GM19395 (cell line): ENCODE data around the gene PLB1.

Experiments
- ATAC-seq: cut with Tn5 transposase; IDR thresholded peaks from one replicate; pipeline ENCODE4 v1.9.1; 2021; ENCODE audit warnings: mild to moderate bottlenecking, moderate library complexity; ENCODE audit not compliant: unreplicated experiment

PLB1 gene

DNA sequence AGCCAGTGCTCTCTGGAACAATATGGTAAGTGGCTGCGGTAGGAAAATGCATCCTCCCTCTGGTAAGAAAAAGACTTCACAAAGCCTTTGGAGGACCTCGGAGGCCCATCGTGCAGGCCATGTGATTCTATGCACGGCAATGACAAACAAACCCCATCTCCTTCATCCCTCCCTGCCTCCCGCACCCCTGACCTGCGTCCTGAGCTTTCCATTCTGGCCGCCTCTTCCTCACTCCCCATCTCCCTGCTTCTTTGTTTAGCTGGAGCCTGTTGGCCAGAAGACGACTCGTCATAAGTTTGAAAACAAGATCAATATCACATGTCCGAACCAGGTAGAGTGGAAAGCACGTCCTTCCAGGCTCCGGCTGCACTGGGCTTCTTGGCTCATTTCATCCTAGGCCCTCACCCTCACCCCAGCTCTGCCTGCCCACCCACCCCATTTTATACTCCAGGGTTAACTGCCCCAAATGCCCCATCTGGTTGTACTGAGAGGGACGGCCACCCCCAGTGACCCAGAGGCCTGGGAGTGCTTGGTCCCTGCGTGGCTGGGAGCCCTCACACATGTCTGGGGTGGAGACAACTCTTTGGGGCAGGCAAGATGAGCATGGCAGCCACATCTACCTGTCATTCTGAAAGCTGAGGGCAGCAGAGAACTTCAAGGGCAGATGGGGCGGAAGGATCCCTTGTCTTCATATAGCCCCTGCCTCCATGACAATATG, 94.0 kb downstream of the PLB1 start:
- ATAC-seq, result no peak

DNA sequence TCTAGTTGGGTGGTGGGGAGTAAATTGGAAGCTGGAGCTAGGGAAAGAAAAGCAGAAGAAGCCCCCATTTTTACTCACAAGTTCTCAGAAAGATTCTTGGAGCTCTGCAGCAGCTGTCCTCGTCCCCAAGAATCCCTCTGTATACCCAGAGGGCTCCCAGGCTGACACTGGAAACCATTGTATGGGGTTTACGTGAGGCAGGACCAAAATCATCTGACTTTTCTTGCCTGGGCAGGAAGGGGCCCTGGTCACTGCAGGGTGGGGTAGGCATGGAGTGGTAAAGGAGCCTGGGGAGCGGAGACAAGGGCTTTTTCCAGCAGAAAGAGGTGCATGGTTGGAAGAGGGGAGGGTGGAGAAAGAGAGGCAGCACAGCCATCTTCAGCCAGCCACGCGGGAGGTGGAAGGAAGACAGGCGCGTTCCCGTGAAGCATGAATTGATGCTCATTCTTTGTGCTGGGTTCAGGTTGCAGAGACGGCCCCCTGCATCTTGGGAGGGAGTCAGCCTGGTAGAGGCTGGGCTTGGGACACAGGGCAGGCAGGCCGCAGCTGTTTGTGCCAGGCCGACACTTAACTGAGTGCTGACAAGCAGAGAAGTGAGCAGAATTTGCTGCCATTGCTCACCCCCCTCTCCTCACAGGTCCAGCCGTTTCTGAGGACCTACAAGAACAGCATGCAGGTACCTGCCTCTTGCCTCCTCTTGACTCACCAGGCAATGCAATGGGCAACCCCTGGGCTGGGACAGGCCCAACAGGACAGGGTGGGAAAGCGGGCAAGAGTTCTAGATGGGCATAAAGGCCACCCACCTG, 94.8 kb downstream of the PLB1 start:
- no peak for ATAC-seq

DNA sequence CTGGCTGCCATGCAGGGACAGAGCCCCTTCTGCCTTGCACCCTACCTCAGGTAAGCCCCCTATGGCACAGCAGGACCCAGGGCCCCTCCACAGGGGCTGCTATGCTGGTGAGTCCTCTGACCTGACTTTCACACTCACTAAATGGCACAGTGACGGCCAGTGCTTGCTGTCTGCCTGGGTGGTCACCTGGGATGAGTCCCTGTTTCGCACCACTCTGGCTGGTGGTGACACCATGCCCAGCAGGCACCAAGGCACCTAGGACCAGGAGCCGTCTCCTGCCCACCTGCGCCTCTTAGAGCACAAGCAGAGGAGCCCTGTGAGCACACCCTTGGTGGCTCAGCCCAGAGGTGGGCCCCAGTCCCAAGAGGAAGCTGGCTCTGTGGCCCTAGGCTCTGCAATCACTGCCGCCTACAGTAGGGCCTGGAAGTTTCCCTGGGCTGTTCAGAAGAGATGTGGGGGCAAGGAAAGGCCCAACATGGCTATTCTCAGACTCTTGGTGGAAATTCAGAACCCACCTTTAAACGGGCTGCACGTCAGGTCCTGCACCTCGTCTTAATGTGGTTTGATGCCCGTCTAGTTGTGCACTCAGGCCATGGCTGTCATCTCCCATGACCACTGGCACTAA, 96.0 kb downstream of the PLB1 start:
- no peak for ATAC-seq

DNA sequence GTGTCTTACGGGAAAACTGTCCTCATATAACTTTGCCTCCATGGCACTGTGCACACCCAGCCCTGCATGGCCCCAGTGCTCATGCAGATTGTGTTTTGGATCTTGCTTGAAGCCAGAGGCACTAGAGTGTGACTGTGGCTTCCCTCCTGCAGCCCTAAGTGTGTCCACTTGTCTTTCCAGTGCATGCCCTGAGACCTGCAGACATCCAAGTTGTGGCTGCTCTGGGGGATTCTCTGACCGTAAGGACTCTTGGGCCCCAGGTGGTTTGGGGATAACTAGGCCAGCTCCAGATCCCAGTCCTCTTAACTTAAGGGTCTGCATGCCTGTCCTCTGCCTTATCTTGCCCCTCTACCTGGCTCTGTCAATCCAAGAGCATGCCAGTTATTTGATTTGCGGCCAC, 96.6 kb downstream of the PLB1 start:
- ATAC-seq, result no peak

DNA sequence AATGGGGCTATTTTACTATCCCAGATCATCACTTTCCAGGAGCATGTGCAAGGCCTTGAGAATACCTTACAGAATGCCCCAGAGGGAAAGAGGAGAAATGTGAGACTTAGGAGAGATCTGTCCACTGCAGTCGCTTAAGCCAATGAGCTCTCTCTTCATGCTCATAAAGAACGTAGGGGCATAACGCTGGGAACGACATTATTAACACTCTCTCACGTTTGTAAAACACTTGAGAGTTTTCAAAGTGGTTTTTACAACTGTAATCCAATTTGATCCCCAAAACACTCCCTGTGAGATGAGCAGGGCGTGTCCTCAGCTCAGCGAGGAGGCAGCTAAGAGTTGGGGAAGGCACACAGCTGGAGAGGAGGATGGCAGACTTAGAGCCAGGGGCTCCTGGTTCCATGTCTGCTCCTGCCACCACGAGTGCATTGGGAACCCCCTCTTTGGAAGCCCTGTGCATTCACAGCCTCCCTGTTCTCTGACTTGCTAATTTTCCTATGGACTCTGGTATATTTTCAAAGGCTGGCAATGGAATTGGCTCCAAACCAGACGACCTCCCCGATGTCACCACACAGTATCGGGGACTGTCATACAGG, 97.4 kb downstream of the PLB1 start:
- ATAC-seq, result no peak

DNA sequence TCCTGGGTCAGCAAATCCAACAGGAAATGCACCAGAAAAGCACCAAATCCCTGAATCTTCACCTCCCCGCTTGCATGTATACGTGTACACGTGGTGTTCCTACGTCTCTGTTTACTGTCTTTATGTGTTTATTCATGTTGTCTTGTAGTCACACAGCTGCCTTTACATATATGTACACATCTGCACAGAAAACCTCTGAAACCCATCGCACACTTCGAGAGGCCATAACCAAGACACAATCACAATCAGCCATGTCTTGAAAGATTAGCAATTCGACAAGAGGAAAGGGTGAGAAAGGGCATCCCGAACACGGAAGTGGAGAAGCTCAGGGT, 98.1 kb downstream of the PLB1 start:
- peak; percentile 27 for ATAC-seq

DNA sequence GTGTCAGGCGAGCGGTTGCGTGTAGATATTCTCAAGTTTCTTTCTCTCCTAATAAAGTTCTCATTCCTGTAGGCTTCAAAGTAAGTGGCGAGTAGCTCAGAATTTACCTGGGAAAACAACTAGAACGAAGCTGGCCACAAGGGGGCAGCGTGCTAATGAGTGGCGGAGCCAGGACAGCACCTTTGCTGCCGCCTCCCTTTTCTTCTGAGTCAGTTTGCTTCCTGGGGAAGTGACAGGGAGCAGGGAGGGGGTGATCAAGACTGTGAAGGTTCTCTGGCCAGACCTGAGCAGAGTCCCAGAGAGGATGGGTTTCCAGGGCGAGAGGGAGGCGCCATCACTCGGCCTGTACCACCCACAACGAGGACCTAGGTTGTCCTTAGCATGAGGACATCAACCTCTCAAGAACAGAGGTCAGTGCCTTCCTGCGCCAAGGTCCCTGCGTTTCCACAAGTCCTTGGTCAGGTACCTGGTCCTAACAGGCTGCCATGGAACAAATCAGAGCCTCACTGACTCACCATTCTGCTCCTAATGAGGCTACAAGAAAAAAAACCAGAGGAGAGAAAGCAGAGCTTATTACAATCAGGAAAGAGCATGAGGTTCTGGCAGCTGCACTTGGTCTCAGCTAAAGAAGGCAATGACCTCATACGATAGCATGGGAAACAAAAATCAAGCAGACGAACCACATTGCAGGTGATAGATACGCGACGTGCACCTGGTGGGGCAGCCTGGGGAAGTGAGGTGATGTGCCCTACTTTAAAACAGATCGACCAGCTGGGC, 98.7 kb downstream of the PLB1 start:
- peak; percentile 77 for ATAC-seq

DNA sequence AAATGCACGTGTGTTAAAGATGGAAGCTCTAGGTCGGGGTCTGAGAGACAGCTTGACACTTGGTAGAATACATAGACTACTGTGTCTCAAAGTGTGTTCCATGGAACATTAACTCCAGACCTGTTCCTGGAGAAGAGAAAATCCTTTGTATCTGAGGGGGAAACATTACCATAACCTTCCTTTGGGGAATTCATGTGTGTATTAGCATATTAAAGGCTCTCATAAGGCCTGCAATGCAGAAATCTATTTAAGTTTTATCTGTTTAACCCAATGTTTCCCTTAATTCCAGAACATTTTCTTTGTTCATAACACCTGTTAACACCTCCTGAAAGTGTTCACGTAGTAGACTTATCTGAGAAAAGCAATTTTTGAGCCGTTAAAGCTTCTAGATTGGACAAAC, 99.5 kb downstream of the PLB1 start:
- ATAC-seq, result no peak

DNA sequence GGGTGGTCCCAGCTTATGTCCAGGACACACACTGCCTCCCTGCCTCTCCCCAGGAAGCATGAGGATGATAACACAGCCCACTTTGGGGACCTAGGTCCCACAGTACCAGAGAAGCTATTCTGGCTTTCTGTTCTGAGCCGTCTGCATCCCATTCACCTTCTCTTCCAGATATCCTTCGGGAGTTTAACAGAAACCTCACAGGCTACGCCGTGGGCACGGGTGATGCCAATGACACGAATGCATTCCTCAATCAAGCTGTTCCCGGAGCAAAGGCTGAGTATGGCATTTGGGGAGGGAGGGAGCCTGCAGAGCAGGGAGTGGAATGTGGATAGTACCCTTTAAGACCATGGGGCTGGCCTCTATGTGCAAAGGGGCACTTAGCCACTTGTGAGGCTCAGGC, 102.6 kb downstream of the PLB1 start:
- ATAC-seq, result no peak

DNA sequence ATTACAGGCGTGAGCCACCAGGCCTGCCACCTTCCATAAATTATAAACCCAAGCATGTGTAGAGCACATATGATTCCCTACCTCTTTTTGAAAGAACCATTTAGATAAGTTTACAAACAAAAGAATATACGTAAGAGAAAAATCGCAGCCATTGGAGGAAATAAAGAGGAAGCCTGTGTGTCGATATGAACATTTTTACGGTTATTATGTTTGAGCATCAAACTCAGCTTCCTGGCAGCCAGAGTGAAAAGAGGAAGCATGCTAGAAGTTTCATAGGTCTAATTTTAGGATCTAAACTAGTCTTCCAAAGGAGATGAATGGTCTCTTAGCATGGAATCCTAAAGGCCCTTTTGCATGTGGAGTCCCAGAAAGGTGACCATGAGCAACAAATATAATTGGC, 104.3 kb downstream of the PLB1 start:
- ATAC-seq, result no peak

DNA sequence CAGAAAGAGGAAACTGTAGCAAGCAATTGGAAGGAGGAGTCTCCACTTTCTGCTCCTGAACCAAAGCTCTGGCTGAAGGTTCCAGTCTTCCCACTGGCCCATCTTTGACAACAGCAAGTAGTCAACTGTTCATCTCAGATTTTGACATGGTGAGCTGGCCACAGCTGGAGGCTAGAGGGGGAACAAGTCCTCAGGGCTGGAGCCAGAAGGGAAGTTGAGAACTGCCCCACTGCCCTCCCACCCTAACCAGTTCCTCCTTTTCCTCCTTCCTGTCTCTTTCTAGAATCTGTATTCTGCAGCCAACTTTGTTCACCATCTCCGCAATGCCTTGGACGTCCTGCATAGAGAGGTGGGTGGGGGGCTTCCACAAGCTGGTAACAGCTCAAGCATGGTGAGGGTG, 105.8 kb downstream of the PLB1 start:
- ATAC-seq, result no peak

DNA sequence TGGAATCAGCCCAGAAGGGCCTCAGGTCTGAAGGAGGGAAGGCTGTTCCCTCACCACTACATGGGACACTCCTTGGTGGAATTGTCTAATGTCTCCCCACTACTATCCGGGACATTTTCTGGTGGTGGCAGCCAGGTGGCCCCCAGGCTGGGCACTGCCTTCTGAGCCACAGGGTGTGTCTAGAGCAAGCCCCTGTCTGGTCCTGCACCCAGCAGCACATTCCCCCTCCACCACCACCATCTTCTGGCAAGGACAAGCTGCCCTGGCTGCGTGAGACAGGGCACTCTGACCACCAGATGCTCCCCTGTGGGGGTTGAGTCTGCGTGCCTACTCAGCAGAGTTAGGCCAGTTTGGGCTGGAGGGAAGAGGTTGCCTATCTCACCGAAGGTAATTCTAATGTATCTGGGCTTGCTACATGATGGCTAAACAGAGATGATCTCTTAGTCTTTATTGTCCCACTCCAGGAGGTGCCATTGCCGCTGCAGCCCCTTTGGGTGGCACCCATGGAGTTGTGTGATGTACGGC, 106.3 kb downstream of the PLB1 start:
- no peak for ATAC-seq

DNA sequence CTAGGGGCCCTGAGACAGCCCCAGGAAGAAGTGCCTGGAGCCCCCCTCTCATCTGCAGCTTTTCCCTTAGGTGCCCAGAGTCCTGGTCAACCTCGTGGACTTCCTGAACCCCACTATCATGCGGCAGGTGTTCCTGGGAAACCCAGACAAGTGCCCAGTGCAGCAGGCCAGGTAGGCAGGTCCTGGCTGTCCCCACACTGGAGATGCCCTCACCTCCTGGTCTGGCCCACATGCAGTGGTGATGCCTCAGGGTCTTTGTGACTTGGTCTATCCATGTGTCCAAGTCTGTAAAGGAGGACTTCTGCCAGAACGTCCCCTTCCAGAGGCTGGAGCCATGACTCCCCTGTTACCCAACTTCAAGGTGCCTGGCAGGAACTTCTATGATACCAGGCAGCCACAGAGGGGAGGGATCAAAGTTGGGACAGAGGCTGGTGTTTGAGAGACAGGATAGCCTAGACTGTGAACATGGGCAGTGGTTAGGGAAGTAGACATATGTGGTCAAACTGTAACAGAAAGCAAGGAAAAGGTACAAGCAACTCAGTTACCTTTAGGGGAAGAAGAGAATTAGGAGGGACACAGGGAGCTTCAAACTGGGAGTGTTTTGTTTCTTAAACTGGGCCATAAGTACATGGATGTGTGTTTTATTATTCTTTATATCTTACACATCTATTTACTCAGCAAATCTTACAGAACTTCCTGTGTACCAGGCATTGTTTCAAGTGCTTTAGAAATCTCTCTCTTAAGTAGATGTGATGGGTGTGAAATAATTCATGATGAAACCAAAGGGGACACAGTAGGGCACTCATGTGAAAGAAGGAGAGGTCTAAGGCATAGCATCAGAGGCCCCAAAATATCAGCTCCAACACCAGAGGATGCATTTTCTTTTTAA, 107.1 kb downstream of the PLB1 start:
- no peak for ATAC-seq

DNA sequence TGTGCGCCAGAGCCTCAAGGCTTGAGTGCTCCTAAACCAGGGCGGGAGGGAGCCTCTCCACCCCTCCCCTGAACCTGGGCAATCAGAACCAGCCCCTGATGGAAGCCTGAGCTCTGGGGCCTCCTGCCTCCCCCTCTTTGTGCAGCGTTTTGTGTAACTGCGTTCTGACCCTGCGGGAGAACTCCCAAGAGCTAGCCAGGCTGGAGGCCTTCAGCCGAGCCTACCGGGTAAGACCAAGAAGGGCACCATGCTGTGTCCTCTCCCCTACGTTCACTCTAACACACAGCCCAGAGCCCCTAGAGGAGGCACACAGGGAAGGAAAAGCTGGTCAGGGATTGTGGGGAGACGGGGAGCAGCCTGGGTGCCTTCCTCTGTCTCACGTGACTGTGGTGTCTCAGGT, 108.0 kb downstream of the PLB1 start:
- ATAC-seq, result no peak

DNA sequence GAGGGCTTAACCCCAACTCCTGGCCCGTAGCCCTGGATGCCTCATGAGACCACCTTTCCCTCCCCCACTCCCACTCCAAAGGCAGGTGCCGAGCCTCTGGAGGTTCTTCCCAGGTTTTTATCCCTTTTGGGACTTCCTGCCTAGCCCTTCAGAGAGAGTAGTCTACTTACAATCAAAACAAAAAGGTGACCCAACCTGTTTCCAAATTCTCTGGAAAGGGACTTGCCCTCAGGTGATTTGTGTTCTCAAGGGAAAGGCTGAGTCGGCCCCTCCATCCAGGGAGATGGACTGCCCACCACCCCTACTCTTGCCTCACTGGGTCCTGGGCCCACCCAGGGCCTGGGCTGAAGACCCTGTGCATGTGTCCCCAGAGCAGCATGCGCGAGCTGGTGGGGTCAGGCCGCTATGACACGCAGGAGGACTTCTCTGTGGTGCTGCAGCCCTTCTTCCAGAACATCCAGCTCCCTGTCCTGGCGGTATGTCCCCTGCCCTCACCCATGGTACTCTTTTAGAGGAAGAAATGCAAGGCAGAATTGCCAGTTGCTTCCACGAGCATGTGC, 108.5 kb downstream of the PLB1 start:
- no peak for ATAC-seq

DNA sequence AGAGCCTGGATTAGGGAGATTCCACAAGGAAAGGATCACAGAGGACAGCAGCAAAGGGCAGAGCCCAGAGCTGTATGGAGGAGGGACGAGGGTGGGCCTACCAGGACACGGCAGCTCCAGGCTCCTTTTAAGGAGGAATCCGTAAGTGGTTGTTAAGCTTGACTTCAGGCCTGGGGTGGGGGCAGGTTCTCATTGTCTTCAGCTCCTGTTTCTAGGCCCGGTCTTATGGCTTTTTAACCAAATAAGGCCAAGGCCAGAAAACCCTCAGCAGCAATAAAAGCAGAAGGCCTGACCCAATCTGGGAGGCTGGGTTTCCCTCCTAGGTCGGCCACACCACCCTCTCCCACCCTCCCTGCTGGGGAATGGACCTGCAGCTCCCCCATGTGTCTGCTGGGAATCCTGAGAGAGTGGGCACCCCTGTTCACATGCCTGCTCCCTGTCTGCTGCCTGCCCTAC, 111.2 kb downstream of the PLB1 start:
- ATAC-seq, result no peak

DNA sequence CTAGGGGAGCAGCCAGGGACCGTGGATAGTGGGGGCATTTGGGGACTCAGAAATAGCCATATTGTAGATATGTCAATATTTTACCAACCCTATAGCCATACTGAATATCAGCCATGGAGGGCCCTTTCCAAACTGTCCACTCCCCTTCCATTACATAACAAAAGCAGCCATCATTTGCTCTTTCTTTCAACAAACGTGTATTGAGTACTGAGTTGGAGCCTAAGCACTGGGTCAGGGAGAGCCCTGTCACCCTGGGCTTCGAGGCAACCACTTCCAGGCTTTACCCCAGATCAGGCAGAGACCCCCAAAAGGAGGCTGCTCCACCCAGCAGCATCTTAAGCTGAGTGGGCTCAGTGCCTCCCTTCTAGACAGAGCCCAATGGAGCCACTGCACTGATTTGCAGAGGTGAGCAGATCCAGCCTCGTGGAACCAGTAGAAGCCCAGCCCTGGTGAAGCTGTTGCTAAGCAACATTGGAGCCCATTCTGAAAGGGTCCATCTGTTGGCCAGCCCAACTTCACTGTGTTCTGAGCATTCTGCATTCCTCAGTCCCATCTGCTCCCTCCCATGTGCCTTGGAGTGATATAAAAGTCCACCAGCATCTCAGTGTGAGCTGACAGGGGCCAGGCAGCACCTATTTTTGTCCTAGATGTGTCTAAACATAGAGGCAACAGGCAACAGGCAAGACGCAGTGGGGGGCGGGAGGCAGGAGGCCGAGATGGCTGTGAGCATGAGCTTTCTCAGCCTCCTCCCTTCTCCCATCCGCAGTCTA, 112.1 kb downstream of the PLB1 start:
- no peak for ATAC-seq

DNA sequence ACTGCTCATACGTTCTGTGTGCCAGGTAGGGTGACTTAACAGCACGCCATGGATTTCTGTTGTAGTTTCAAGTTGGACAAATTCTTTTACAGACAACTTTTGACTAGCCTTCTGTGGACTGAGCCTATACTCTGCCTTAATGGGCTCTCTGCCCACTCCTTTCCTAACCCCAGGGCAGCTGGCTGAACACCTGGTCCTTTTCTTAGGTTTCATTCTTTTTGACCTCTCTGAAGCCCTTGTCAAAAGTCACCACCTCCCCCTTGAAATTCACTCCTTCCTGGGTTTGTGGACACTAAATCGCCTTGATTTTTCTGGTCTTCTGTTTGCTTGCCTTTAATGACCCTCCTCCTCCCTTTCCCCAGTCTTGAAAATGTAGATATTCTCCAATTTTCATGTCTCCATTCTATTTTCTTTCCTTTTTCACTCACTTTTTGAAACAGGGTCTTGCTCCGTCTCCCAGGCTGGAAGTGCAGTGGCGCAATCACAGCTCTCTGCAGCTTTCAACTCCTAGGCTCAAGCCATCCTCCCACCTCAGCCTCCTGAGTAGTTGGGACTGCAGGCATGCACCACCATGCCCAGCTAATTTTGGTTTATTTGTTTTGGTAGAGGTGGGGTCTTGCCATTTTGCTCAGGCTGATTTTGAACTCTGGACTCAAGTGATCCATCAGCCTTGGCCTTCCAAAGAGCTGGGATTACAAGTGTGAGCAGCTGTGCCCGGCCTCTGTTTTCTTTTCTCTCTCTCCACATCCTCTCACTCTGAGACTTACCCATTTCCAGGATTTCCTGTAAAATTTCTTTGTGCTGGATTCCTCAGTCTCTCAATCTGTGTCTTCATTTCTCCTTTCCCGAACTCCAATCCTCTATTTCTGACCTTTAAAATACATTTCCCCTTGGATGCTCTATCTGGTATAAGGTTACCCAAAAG, 112.9 kb downstream of the PLB1 start:
- no peak for ATAC-seq
